GM21360 (cell line): ENCODE data around the gene JAG1.
"Not testable (repeated sequence)": the region's sequence is repeated elsewhere in the genome, so short reads cannot be mapped to it uniquely, and the experiment has no call there.

Source experiments
- ATAC-seq: cut with Tn5 transposase; IDR thresholded peaks from one replicate; pipeline ENCODE4 v1.9.1; 2021; ENCODE audit warnings: mild to moderate bottlenecking, moderate library complexity; ENCODE audit not compliant: unreplicated experiment

Gene JAG1

GRCh38 chr20:10617549-10618133 lies 56.2 kb downstream of the JAG1 start:
- not testable (repeated sequence) for ATAC-seq

GRCh38 chr20:10616212-10616611 lies 57.6 kb downstream of the JAG1 start:
- no peak for ATAC-seq

GRCh38 chr20:10613911-10614310 lies 59.9 kb downstream of the JAG1 start:
- ATAC-seq: no peak

- not testable (repeated sequence) for ATAC-seq
These were observed 60.4 kb downstream of the JAG1 start for GRCh38 chr20:10613426-10613825.

GRCh38 chr20:10611357-10611756 lies 62.4 kb downstream of the JAG1 start:
- ATAC-seq: no peak

- ATAC-seq: no peak
These were observed 63.5 kb downstream of the JAG1 start for GRCh38 chr20:10610251-10610650.

GRCh38 chr20:10609770-10610169 lies 64.0 kb downstream of the JAG1 start:
- no peak for ATAC-seq

- ATAC-seq: no peak
These were observed 64.5 kb downstream of the JAG1 start for GRCh38 chr20:10609276-10609675.

- ATAC-seq: no peak
These were observed 68.1 kb downstream of the JAG1 start for GRCh38 chr20:10605547-10606195.

GRCh38 chr20:10604865-10605440 lies 68.8 kb downstream of the JAG1 start:
- ATAC-seq: no peak

GRCh38 chr20:10603971-10604864 lies 69.6 kb downstream of the JAG1 start:
- no peak for ATAC-seq

GRCh38 chr20:10603378-10603777 lies 70.4 kb downstream of the JAG1 start:
- ATAC-seq: no peak

GRCh38 chr20:10602221-10602871 lies 71.5 kb downstream of the JAG1 start:
- ATAC-seq: no peak

GRCh38 chr20:10597637-10598036 lies 76.2 kb downstream of the JAG1 start:
- ATAC-seq: no peak

- no peak for ATAC-seq
These were observed 77.1 kb downstream of the JAG1 start for GRCh38 chr20:10596710-10597121.

- ATAC-seq: no peak
These were observed 77.8 kb downstream of the JAG1 start for GRCh38 chr20:10595985-10596384.

GRCh38 chr20:10595266-10595665 lies 78.5 kb downstream of the JAG1 start:
- no peak for ATAC-seq

- ATAC-seq: no peak
These were observed 79.4 kb downstream of the JAG1 start for GRCh38 chr20:10594296-10594868.

GRCh38 chr20:10591946-10592521 lies 81.8 kb downstream of the JAG1 start:
- ATAC-seq: no peak

- no peak for ATAC-seq
These were observed 82.7 kb downstream of the JAG1 start for GRCh38 chr20:10590950-10591671.
